Measurements from ENCODE around the gene IL21R. TPM values are rescaled to one million over a fixed set of nuclear protein-coding genes. Genes with fewer than 3 reads are reported as not detected.

The IL21R gene
- total and polyA plus RNA-seq, 9 of the 15 experiments (the other 6 are each of a cell fraction or from before 2014, with no cell fraction given) = 0.04 to 0.34 (median 0.18) TPM; not detected in 1

DNA sequence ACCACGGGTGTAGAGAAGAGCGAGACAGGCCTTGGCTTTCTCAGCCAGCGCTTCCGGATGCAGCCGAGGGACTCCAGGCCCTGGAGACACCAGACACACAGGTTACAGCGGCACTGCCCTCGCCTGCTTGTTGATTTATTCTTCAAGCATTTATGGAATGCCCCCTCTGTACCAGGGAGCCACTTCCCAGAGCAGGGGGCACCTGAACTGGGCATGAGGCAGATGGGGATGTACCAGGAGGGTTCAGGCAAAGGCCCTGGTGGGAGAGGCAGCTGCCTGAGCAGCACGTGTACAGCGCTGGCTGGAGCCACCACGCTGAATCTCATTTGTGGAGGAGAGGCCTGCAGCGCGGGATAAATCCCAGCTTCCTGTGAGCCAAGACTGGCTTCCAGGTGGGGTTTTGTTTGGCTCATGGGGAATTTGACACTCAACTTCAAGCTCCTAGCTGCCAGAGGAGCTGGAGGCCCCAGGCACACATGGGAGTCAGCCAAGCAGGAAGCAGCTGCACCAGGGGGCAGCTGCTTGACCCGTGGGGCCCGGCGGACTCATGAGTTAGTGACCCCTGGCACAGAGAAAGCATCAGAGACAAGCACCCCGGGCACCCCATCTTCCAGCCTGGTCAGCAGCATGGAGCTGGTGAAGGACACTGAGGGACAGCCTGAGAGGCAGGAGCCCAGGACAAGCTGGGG lies 59.7 kb downstream of the IL21R start:
- FAIRE-seq (no peak), ATAC-seq (no peak), DNase-seq (ENCODE audit: extremely low read depth in 1 of 4, low spot score in 3 of 4) (no peak)
- Histone ChIP-seq H3K36me3 (ENCODE audit: control insufficient read depth, insufficient read depth, low read length) (peaks cover 51% of the 10 kb centered on the region; the same call in 2 of the 3 replicates), H3K9me3 (replicated peaks; ENCODE audit: control insufficient read depth, insufficient read depth, low read depth, low read length) (no peaks in the 10 kb centered on the region), H3K27me3 (ENCODE audit: control insufficient read depth in 2 of 2, insufficient read depth in 2 of 2, low read length in 2 of 2) (no peaks in the 10 kb centered on the region), H3K79me2 (ENCODE audit: control insufficient read depth, insufficient read depth, low read length) (no peaks in the 10 kb centered on the region), H3K27ac (ENCODE audit: extremely low read depth, low read depth, low read length) (no peak overlapping the region), H3K4me1 (replicated peaks in 1 of 2; ENCODE audit: control insufficient read depth in 2 of 2, insufficient read depth in 2 of 2, low read length in 2 of 2) (peaks cover 0 to 7% of the 10 kb centered on the region in 2 experiments; a peak in 2 of 5 replicates), H3K9ac (ENCODE audit: insufficient read depth in 1 of 2, low read depth in 2 of 2, low read length in 2 of 2) (no peak overlapping the region; a peak in 1 of 4 replicates), H4K20me1 (replicated peaks; ENCODE audit: control insufficient read depth, insufficient read depth, low read length) (no peaks in the 10 kb centered on the region; the same call in 1 of the 2 replicates), H3K9me1 (ENCODE audit: control insufficient read depth, insufficient read depth, low read length) (no peaks in the 10 kb centered on the region), H3K4me3 (no peak overlapping the region), H2AFZ (ENCODE audit: low read depth, low read length) (no peak overlapping the region), H3K4me2 (ENCODE audit: insufficient read depth, low read length) (no peak overlapping the region)
- intact Hi-C loops (cut with micrococcal nuclease) = no loop called here
- POLR2A ChIA-PET = interaction anchor here (0.6 to 2.3 kb wide), 3 partner anchors 9 to 16 kb away, joined by 3 to 7 read pairs (median 3); no protein-coding TSS in a partner anchor
- in situ Hi-C loops (cut with MboI) = no loop called here
- CTCF ChIA-PET (ENCODE audit: low intra/inter-chr PET ratio) = no interaction called here
- 76% methylated on average over 16 of the region's 16 CpGs for WGBS (ENCODE audit: insufficient coverage, low coverage, missing lambda C conversion rate)
- BruUV-seq (replicated peaks) = no TSS peak
- TF ChIP-seq, protein P1, sequence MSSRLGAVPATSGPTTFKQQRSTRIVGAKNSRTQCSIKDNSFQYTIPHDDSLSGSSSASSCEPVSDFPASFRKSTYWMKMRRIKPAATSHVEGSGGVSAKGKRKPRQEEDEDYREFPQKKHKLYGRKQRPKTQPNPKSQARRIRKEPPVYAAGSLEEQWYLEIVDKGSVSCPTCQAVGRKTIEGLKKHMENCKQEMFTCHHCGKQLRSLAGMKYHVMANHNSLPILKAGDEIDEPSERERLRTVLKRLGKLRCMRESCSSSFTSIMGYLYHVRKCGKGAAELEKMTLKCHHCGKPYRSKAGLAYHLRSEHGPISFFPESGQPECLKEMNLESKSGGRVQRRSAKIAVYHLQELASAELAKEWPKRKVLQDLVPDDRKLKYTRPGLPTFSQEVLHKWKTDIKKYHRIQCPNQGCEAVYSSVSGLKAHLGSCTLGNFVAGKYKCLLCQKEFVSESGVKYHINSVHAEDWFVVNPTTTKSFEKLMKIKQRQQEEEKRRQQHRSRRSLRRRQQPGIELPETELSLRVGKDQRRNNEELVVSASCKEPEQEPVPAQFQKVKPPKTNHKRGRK (tag; IDR thresholded peaks at IDR 0.05) = no peak
- TF ChIP-seq YY1 (IDR thresholded peaks at IDR 0.05; ENCODE audit: borderline replicate concordance in 1 of 3, control insufficient read depth in 1 of 3, extremely low read depth in 1 of 3, insufficient read depth in 3 of 3, insufficient read length in 1 of 3, insufficient replicate concordance in 2 of 3, low read depth in 1 of 3, low read length in 2 of 3) = no peak
- TF ChIP-seq, protein P2, sequence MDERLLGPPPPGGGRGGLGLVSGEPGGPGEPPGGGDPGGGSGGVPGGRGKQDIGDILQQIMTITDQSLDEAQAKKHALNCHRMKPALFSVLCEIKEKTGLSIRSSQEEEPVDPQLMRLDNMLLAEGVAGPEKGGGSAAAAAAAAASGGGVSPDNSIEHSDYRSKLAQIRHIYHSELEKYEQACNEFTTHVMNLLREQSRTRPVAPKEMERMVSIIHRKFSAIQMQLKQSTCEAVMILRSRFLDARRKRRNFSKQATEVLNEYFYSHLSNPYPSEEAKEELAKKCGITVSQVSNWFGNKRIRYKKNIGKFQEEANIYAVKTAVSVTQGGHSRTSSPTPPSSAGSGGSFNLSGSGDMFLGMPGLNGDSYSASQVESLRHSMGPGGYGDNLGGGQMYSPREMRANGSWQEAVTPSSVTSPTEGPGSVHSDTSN (CRISPR knock-in tag; IDR thresholded peaks at IDR 0.05; ENCODE audit: low read depth) = no peak
- TF ChIP-seq, protein P2 (tag; conservative IDR thresholded peaks at IDR 0.05; ENCODE audit: low read depth) = no peak
- TF ChIP-seq EHMT2 (IDR thresholded peaks at IDR 0.05) = no peak
- TF ChIP-seq ZNF239 (CRISPR knock-in tag; IDR thresholded peaks at IDR 0.05) = no peak
- no peak for TF ChIP-seq ZNF408 (CRISPR knock-in tag; IDR thresholded peaks at IDR 0.05; ENCODE audit: low read depth)
- no peak for TF ChIP-seq XRCC5 (IDR thresholded peaks at IDR 0.05; ENCODE audit: low read depth, low read length)
- TF ChIP-seq TEAD2 (tag; IDR thresholded peaks at IDR 0.05) = no peak
- TF ChIP-seq RAD21 (CRISPR knock-in tag; conservative IDR thresholded peaks at IDR 0.05 in 1 of 2, IDR thresholded peaks at IDR 0.05 in 1 of 2) = no peak
- no peak for TF ChIP-seq ZNF584 (CRISPR knock-in tag; IDR thresholded peaks at IDR 0.05; ENCODE audit: low read depth)
- no peak for TF ChIP-seq MAFG (tag; conservative IDR thresholded peaks at IDR 0.05)
- TF ChIP-seq, protein P3, sequence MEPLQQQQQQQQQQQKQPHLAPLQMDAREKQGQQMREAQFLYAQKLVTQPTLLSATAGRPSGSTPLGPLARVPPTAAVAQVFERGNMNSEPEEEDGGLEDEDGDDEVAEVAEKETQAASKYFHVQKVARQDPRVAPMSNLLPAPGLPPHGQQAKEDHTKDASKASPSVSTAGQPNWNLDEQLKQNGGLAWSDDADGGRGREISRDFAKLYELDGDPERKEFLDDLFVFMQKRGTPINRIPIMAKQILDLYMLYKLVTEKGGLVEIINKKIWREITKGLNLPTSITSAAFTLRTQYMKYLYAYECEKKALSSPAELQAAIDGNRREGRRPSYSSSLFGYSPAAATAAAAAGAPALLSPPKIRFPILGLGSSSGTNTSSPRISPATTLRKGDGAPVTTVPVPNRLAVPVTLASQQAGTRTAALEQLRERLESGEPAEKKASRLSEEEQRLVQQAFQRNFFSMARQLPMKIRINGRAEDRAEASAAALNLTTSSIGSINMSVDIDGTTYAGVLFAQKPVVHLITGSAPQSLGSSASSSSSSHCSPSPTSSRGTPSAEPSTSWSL (CRISPR knock-in tag; IDR thresholded peaks at IDR 0.05; ENCODE audit: borderline replicate concordance) = no peak
- TF ChIP-seq ESRRA (IDR thresholded peaks at IDR 0.05; ENCODE audit: borderline replicate concordance, low read depth) = no peak
- TF ChIP-seq DIDO1 (tag; IDR thresholded peaks at IDR 0.05; ENCODE audit: low read depth) = no peak
